Measurements from ENCODE around the gene LHFPL4. TPM values are rescaled to one million over a fixed set of nuclear protein-coding genes. Genes with fewer than 3 reads are reported as not detected.

The LHFPL4 gene
- total RNA-seq, 1 donor from 2014 or later: 0.32 TPM

DNA sequence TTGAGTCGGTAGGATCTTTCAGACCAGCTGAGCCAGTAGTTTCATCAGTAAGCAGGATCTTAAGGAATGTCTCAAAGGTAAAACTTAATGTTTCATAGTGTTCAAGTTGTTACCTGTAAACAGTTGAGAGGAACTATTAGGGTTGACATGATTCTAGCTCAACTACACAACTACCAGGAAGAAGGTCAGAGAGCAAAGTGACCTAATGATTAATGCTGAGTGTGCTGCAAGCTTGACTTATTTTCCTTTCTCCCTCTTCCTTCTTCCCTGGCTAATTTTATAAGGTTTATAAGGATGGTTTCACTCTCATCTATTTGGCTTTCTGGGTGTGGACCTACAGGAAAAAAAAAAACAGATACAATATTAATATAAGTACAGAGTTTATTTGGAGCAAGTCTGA is 30.2 kb upstream of the LHFPL4 start:
- H3K36me3 ChIP-seq: no peaks in the 10 kb centered on the region
- no peak overlapping the region for H3K4me2 ChIP-seq
- H2AFZ ChIP-seq (replicated peaks): no peak overlapping the region
- H3K79me2 ChIP-seq (ENCODE audit: low read depth): no peaks in the 10 kb centered on the region
- peaks cover 2% of the 10 kb centered on the region for H3K36me3 Mint-ChIP-seq
- H3K4me1 ChIP-seq: no peaks in the 10 kb centered on the region
- no peak for DNase-seq (ENCODE audit: low spot score)
- H4K20me1 ChIP-seq (ENCODE audit: low read depth): no peaks in the 10 kb centered on the region
- H3K4me1 Mint-ChIP-seq: peaks cover 10% of the 10 kb centered on the region
- H3K27ac ChIP-seq: no peak overlapping the region
- no peaks in the 10 kb centered on the region for H3K27me3 ChIP-seq
- H3F3A ChIP-seq (ENCODE audit: low read depth): no peaks in the 10 kb centered on the region
- no peak overlapping the region for H3K27ac Mint-ChIP-seq
- TF ChIP-seq EZH2 (IDR thresholded peaks at IDR 0.05) (no peak), EZH2phosphoT487 (IDR thresholded peaks at IDR 0.05) (no peak)
- TF ChIP-seq, protein P1, sequence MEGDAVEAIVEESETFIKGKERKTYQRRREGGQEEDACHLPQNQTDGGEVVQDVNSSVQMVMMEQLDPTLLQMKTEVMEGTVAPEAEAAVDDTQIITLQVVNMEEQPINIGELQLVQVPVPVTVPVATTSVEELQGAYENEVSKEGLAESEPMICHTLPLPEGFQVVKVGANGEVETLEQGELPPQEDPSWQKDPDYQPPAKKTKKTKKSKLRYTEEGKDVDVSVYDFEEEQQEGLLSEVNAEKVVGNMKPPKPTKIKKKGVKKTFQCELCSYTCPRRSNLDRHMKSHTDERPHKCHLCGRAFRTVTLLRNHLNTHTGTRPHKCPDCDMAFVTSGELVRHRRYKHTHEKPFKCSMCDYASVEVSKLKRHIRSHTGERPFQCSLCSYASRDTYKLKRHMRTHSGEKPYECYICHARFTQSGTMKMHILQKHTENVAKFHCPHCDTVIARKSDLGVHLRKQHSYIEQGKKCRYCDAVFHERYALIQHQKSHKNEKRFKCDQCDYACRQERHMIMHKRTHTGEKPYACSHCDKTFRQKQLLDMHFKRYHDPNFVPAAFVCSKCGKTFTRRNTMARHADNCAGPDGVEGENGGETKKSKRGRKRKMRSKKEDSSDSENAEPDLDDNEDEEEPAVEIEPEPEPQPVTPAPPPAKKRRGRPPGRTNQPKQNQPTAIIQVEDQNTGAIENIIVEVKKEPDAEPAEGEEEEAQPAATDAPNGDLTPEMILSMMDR (IDR thresholded peaks at IDR 0.05): no peak
- H3K27me3 Mint-ChIP-seq (ENCODE audit: insufficient read depth, low read depth): no peaks in the 10 kb centered on the region
- no peak overlapping the region for H3K4me3 ChIP-seq
- H3K4me3 Mint-ChIP-seq: no peak overlapping the region
- H3K9ac ChIP-seq: no peak overlapping the region
- H3K9me3 Mint-ChIP-seq: peaks cover 8% of the 10 kb centered on the region
- no peaks in the 10 kb centered on the region for H3K9me3 ChIP-seq (ENCODE audit: low read depth)

DNA sequence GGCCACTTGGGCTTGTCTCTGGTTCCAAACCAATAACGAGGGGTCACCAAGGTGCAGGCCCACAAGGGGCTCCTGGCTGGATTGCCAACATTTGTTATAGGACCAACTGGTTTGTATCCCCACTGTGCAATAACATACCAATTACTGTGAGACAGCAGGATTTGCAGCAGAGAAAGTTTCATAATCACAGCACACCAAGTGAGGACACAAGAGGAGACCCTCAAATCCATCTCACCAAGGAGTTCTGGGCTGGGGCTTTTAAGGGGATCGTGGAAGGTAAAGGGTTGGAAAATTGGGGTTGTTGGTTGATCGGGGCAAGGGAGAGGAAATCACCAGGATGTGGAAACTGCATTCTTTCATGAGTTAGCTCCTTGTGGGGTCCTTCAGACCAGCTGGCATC is 29.7 kb upstream of the LHFPL4 start:
- Histone ChIP-seq H3K9ac (no peak overlapping the region), H2AFZ (replicated peaks) (no peak overlapping the region), H3K9me3 (ENCODE audit: low read depth) (no peaks in the 10 kb centered on the region), H3K79me2 (ENCODE audit: low read depth) (no peaks in the 10 kb centered on the region), H3K4me2 (no peak overlapping the region), H3K4me1 (no peaks in the 10 kb centered on the region), H4K20me1 (ENCODE audit: low read depth) (no peaks in the 10 kb centered on the region), H3K36me3 (no peaks in the 10 kb centered on the region), H3F3A (ENCODE audit: low read depth) (no peaks in the 10 kb centered on the region), H3K4me3 (no peak overlapping the region), H3K27me3 (no peaks in the 10 kb centered on the region), H3K27ac (no peak overlapping the region)
- Mint-ChIP-seq H3K4me1 (peaks cover 10% of the 10 kb centered on the region), H3K4me3 (no peak overlapping the region), H3K9me3 (peaks cover 8% of the 10 kb centered on the region), H3K27ac (no peak overlapping the region), H3K27me3 (ENCODE audit: insufficient read depth, low read depth) (no peaks in the 10 kb centered on the region), H3K36me3 (peaks cover 2% of the 10 kb centered on the region)
- DNase-seq (ENCODE audit: low spot score): no peak
- TF ChIP-seq EZH2 (IDR thresholded peaks at IDR 0.05) (no peak), EZH2phosphoT487 (IDR thresholded peaks at IDR 0.05) (no peak)
- TF ChIP-seq, protein P1 (IDR thresholded peaks at IDR 0.05): no peak

DNA sequence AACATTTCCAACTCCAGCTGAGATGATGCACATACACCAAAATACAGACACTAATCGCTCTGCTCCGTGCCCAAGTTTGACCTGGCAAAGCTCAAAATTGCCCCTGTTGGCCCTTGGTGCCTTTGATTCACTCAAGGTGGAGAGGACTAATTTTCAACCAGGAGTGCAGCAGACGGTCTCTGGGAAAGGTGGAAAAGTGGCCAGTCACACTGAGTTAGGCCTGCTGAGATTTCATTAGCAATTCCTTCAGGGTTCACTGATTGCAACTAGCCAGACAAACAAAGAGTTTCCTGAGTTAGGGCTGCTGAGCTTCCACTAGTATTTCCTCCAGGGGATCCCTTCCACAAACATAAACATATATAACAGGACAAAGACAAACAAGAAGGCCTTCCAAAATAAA is 28.7 kb upstream of the LHFPL4 start:
- no peaks in the 10 kb centered on the region for H3K79me2 ChIP-seq (ENCODE audit: low read depth)
- H2AFZ ChIP-seq (replicated peaks): no peak overlapping the region
- no peak overlapping the region for H3K4me2 ChIP-seq
- TF ChIP-seq EZH2phosphoT487 (IDR thresholded peaks at IDR 0.05) (no peak), EZH2 (IDR thresholded peaks at IDR 0.05) (no peak)
- TF ChIP-seq, protein P1 (IDR thresholded peaks at IDR 0.05): no peak
- no peaks in the 10 kb centered on the region for H3K9me3 ChIP-seq (ENCODE audit: low read depth)
- H3F3A ChIP-seq (ENCODE audit: low read depth): no peaks in the 10 kb centered on the region
- Mint-ChIP-seq H3K27me3 (ENCODE audit: insufficient read depth, low read depth) (no peaks in the 10 kb centered on the region), H3K4me1 (peaks cover 10% of the 10 kb centered on the region), H3K27ac (no peak overlapping the region), H3K9me3 (peaks cover 8% of the 10 kb centered on the region), H3K4me3 (no peak overlapping the region), H3K36me3 (peaks cover 2% of the 10 kb centered on the region)
- no peaks in the 10 kb centered on the region for H3K27me3 ChIP-seq
- no peak overlapping the region for H3K4me3 ChIP-seq
- DNase-seq (ENCODE audit: low spot score): no peak
- H3K9ac ChIP-seq: no peak overlapping the region
- H3K4me1 ChIP-seq: no peaks in the 10 kb centered on the region
- no peaks in the 10 kb centered on the region for H4K20me1 ChIP-seq (ENCODE audit: low read depth)
- no peaks in the 10 kb centered on the region for H3K36me3 ChIP-seq
- H3K27ac ChIP-seq: no peak overlapping the region

Data from neural progenitor cell (in vitro differentiated cells).